Activated naive CD8-positive, alpha-beta T cell treated with anti-CD3 and anti-CD28 coated beads for 36 hours (primary cell): ENCODE data around the gene BET1. TPM values are rescaled to one million over a fixed set of nuclear protein-coding genes. Genes with fewer than 3 reads are reported as not detected.

ENCODE experiments used
- DNase-seq: peaks from one replicate; pipeline ENCODE4 v3.0.0; 2021
- H3K27ac Mint-ChIP-seq: one replicate; pipeline ENCODE4 v1.8.0; 2022; ENCODE audit warnings: mild to moderate bottlenecking, moderate library complexity, mixed read lengths
- H3K27me3 Mint-ChIP-seq: one replicate; pipeline ENCODE4 v1.8.0; 2022; ENCODE audit warnings: mild to moderate bottlenecking, mixed read lengths
- H3K36me3 Mint-ChIP-seq: one replicate; pipeline ENCODE4 v1.8.0; 2021; ENCODE audit warnings: mild to moderate bottlenecking, mixed read lengths
- H3K4me1 Mint-ChIP-seq: one replicate; pipeline ENCODE4 v1.8.0; 2021; ENCODE audit warnings: mixed read lengths
- H3K4me3 Mint-ChIP-seq: one replicate; pipeline ENCODE4 v1.8.0; 2022; ENCODE audit warnings: mild to moderate bottlenecking, moderate library complexity, mixed read lengths
- H3K9me3 Mint-ChIP-seq: one replicate; pipeline ENCODE4 v1.8.0; 2022; ENCODE audit warnings: mixed read lengths
- total RNA-seq, 2 experiments: library from RNA; stranded (reverse); gene quantifications; one replicate each; pipeline ENCODE4 v1.2.3, GENCODE V29; 2021

Gene BET1, protein sequence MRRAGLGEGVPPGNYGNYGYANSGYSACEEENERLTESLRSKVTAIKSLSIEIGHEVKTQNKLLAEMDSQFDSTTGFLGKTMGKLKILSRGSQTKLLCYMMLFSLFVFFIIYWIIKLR
- 10 to 100 TPM; 16.9 to 19.7 TPM for total RNA-seq

DNA sequence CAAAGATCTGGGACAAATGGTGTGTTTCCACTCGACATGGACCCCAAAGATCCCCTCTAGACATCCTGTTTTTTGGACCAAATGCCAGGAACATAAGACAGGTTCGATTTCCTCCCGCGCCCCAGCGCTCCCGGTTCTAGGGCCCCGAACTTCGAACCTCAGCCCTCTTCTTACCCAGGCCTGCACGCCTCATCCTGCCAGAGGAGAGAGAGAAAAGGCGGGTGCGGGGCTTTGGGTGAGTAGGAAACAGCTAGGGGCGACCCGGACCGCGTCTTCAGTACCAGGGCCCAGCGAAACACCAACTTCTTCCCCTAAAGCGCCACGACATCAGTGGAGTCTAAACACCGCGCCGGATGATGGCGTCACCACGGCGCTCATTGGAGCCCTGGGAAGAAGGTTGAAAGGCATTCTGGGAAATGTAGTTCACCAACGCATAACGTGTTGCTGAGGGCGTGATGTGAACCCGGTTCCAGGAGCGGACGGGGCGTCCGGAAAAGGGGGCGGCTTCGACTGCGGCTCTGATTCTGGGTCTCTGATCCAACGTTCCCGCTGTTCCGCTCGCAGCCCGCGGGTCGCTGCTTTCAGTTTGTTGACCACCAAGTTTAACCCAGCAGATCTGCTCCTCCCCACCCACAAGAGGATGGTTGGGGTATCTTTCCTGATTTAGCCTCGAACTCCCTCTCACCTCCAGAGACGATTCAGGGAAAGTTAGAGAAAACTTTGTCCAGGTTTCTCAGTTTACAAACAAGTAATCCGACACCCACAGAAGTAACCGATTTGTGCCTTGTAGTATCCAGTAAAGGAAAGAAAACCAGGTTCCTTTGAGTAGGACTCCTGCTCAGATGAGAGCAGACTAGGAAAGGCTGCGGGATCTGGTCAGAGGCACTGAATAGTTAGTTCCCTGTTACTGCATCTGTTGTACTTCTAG lies at the start of gene BET1:
Gene BET1 (minus strand): TSS at position 332 of the 928 bp plus-strand sequence. CDS start 139 bp downstream, at position 193.
- Mint-ChIP-seq H3K4me3 (peak within 1 kb of the TSS; percentile 97), H3K36me3 (peaks cover 7% of the 10 kb centered on the region), H3K27ac (peak within 1 kb of the TSS; percentile 97), H3K9me3 (no peaks in the 10 kb centered on the region), H3K27me3 (peaks cover 13% of the 10 kb centered on the region), H3K4me1 (peaks cover 37% of the 10 kb centered on the region)
- peak; percentile 89 for DNase-seq

GRCh38 chr7:94053532-94053931 lies 49.4 kb upstream of the BET1 start:
- Mint-ChIP-seq H3K4me3 (no peak overlapping the region), H3K27me3 (peaks cover 30% of the 10 kb centered on the region), H3K9me3 (no peaks in the 10 kb centered on the region), H3K4me1 (peaks cover 4% of the 10 kb centered on the region), H3K36me3 (no peaks in the 10 kb centered on the region), H3K27ac (no peak overlapping the region)
- DNase-seq = no peak

GRCh38 chr7:94052398-94053180 lies 48.4 kb upstream of the BET1 start:
- DNase-seq = no peak
- H3K27me3 Mint-ChIP-seq = peaks cover 30% of the 10 kb centered on the region
- H3K27ac Mint-ChIP-seq = no peak overlapping the region
- H3K4me1 Mint-ChIP-seq = peaks cover 4% of the 10 kb centered on the region
- H3K36me3 Mint-ChIP-seq = no peaks in the 10 kb centered on the region
- H3K9me3 Mint-ChIP-seq = no peaks in the 10 kb centered on the region
- H3K4me3 Mint-ChIP-seq = no peak overlapping the region

GRCh38 chr7:94050046-94050445 lies 45.9 kb upstream of the BET1 start:
- no peak overlapping the region for H3K4me3 Mint-ChIP-seq
- no peaks in the 10 kb centered on the region for H3K36me3 Mint-ChIP-seq
- H3K27me3 Mint-ChIP-seq = peaks cover 22% of the 10 kb centered on the region
- no peaks in the 10 kb centered on the region for H3K9me3 Mint-ChIP-seq
- H3K4me1 Mint-ChIP-seq = peaks cover 4% of the 10 kb centered on the region
- H3K27ac Mint-ChIP-seq = peak overlapping the region; percentile 2
- DNase-seq = no peak

DNA sequence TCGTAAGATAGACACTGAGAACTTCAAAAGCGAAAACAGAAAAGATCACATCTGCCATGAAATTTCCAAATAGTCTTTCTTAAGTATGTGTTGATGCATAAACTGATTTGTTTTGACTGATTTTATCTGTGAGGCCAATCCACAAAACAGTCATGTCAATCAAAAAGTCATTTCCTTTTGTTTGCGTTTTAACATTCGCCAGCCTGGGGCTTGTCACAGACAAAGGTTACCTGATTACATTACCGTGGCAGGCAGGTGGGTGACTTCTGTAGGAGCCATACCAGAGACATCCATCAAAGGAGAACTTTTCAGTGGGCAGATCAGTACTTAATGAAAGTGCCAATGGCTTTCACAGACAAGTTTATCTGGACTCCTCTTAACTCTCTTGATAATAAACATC lies 45.5 kb upstream of the BET1 start:
- peak overlapping the region; percentile 2 for H3K27ac Mint-ChIP-seq
- no peaks in the 10 kb centered on the region for H3K36me3 Mint-ChIP-seq
- DNase-seq = no peak
- H3K4me3 Mint-ChIP-seq = no peak overlapping the region
- H3K9me3 Mint-ChIP-seq = no peaks in the 10 kb centered on the region
- H3K4me1 Mint-ChIP-seq = peaks cover 4% of the 10 kb centered on the region
- peaks cover 22% of the 10 kb centered on the region for H3K27me3 Mint-ChIP-seq

DNA sequence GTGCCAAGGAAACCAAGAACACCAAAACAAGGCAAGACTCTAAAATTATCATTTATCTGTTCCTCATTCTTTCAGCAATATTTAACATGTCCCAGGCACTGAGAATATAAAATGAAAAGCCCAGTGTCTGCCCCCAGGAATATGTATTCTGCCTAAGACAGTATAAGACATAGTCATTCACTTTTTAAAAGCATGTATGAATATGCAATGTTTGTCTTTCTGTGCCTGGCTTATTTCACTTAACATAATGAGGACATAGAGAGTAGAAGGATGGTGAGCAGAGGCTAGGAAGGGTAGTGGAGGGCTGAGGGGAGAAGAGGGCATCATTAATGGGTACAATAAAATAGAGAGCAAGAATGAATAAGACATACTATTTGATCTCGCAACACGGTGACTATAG lies 44.6 kb upstream of the BET1 start:
- Mint-ChIP-seq H3K9me3 (no peaks in the 10 kb centered on the region), H3K27ac (no peak overlapping the region), H3K36me3 (no peaks in the 10 kb centered on the region), H3K4me1 (peaks cover 4% of the 10 kb centered on the region), H3K4me3 (no peak overlapping the region), H3K27me3 (peaks cover 22% of the 10 kb centered on the region)
- DNase-seq = no peak

GRCh38 chr7:94047956-94048355 lies 43.8 kb upstream of the BET1 start:
- Mint-ChIP-seq H3K4me3 (no peak overlapping the region), H3K4me1 (peaks cover 4% of the 10 kb centered on the region), H3K36me3 (no peaks in the 10 kb centered on the region), H3K27ac (no peak overlapping the region), H3K27me3 (peaks cover 22% of the 10 kb centered on the region), H3K9me3 (no peaks in the 10 kb centered on the region)
- DNase-seq = no peak

DNA sequence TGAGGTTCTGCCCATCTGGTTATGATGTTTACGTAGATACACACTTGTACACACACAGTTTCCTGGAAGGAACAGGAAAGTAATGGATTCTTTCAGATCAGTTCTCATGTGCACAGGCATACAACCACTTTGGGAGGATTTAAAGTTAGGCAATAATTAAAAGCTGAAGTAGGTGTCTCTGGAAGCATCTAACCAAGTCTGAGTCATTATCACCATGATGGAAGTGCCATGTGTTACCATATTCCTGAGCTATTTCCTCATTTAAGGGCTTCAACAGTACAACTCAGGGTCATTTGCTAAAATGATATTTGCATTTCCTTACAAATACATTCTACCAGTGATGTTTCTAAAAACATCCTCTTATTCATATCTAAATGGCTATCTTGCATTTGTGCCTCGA lies 41.4 kb upstream of the BET1 start:
- Mint-ChIP-seq H3K36me3 (no peaks in the 10 kb centered on the region), H3K4me1 (peaks cover 4% of the 10 kb centered on the region), H3K4me3 (no peak overlapping the region), H3K27ac (no peak overlapping the region), H3K27me3 (peaks cover 24% of the 10 kb centered on the region), H3K9me3 (no peaks in the 10 kb centered on the region)
- no peak for DNase-seq

- Mint-ChIP-seq H3K27ac (no peak overlapping the region), H3K4me3 (no peak overlapping the region), H3K9me3 (no peaks in the 10 kb centered on the region), H3K36me3 (no peaks in the 10 kb centered on the region), H3K4me1 (peaks cover 4% of the 10 kb centered on the region), H3K27me3 (peaks cover 21% of the 10 kb centered on the region)
- no peak for DNase-seq
Observed at GRCh38 chr7:94044806-94045205, 40.7 kb upstream of the BET1 start.

DNA sequence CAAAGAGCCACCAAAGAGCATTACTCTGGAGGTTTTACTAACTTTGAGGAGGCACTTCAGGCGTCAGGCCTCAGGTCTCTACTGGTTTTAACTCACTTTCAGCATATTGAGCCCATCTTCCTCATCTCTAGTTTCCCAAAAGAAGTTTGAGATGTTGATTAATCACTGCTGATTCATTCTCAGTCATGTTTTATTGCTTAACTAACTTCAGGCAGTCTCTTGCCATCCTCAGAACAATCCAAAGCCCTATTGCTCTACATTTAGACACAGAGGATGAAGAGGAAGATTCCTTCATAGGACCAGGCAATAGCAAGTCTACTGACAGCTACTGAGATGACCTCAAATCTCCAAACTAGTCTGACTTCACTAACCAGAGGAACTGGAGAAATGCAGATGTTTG lies 39.1 kb upstream of the BET1 start:
- Mint-ChIP-seq H3K9me3 (no peaks in the 10 kb centered on the region), H3K4me1 (no peaks in the 10 kb centered on the region), H3K36me3 (no peaks in the 10 kb centered on the region), H3K27me3 (peaks cover 23% of the 10 kb centered on the region), H3K4me3 (no peak overlapping the region), H3K27ac (no peak overlapping the region)
- no peak for DNase-seq

GRCh38 chr7:94042381-94042780 lies 38.2 kb upstream of the BET1 start:
- no peaks in the 10 kb centered on the region for H3K36me3 Mint-ChIP-seq
- no peaks in the 10 kb centered on the region for H3K9me3 Mint-ChIP-seq
- H3K4me3 Mint-ChIP-seq = no peak overlapping the region
- no peaks in the 10 kb centered on the region for H3K4me1 Mint-ChIP-seq
- DNase-seq = no peak
- H3K27me3 Mint-ChIP-seq = peaks cover 30% of the 10 kb centered on the region
- H3K27ac Mint-ChIP-seq = no peak overlapping the region

- Mint-ChIP-seq H3K27ac (no peak overlapping the region), H3K4me1 (no peaks in the 10 kb centered on the region), H3K4me3 (no peak overlapping the region), H3K27me3 (peaks cover 30% of the 10 kb centered on the region), H3K9me3 (no peaks in the 10 kb centered on the region), H3K36me3 (no peaks in the 10 kb centered on the region)
- DNase-seq = no peak
Observed at GRCh38 chr7:94041529-94041928, 37.4 kb upstream of the BET1 start.

DNA sequence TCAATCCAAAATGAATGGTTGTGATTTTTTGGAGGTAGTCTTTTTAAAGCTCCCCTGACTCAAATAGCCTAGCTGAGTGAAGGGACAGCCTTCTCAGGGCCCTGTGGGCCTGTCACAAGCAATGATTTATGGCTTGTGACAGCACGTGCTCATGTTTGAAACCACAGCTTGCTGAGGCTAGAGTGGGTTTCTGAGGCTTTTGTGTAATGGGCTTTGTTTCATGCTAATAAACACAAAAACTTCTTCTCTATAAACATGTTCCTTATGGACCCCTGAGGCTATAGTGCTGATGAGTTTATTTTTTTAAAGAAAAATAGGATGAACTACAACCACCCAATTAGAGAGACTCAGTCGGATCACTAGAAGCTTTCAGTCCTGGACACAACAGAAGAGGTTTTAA lies 36.1 kb upstream of the BET1 start:
- no peaks in the 10 kb centered on the region for H3K36me3 Mint-ChIP-seq
- DNase-seq = no peak
- H3K27ac Mint-ChIP-seq = no peak overlapping the region
- H3K4me3 Mint-ChIP-seq = no peak overlapping the region
- no peaks in the 10 kb centered on the region for H3K4me1 Mint-ChIP-seq
- H3K9me3 Mint-ChIP-seq = no peaks in the 10 kb centered on the region
- peaks cover 26% of the 10 kb centered on the region for H3K27me3 Mint-ChIP-seq

DNA sequence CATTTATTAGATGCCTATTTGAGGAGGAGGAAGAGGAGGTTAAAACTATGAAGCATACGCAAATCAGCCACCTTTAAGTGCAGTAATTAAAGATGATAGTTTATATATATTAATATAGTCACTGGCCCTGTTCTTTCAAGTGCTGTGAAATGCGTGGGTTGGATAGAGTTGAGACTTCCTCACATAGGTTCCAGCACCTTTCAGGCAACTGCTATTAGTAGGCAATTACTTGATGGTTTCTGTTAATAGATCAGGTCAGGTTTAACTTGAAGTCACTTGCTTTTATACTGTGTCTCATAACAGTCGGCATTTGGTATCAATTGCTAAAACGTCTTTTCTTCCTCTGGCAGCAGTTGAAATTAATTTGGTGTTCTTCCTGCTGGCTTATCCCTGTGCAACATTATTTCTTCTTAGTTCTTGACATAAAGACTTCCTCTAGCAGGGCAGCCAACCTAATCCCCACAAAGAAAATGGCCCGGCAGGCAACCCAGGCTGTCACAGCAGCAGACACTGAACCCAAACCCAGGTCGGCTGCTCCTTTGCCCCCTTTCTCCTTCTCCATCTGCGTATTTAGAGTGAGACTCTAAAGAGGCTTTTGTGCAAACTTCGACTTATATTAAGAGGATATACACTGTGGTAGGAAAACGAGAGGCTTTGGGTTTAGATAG lies 35.3 kb upstream of the BET1 start:
- no peaks in the 10 kb centered on the region for H3K36me3 Mint-ChIP-seq
- H3K9me3 Mint-ChIP-seq = no peaks in the 10 kb centered on the region
- peaks cover 26% of the 10 kb centered on the region for H3K27me3 Mint-ChIP-seq
- no peaks in the 10 kb centered on the region for H3K4me1 Mint-ChIP-seq
- H3K27ac Mint-ChIP-seq = no peak overlapping the region
- DNase-seq = no peak
- no peak overlapping the region for H3K4me3 Mint-ChIP-seq

GRCh38 chr7:94031865-94032264 lies 27.7 kb upstream of the BET1 start:
- no peak overlapping the region for H3K27ac Mint-ChIP-seq
- H3K4me1 Mint-ChIP-seq = no peaks in the 10 kb centered on the region
- peaks cover 25% of the 10 kb centered on the region for H3K27me3 Mint-ChIP-seq
- no peaks in the 10 kb centered on the region for H3K9me3 Mint-ChIP-seq
- no peak overlapping the region for H3K4me3 Mint-ChIP-seq
- H3K36me3 Mint-ChIP-seq = no peaks in the 10 kb centered on the region
- no peak for DNase-seq
